ENCODE results near the gene ADPRM. TPM values are rescaled to one million over a fixed set of nuclear protein-coding genes. Genes with fewer than 3 reads are reported as not detected.
A peak's percentile ranks its signal among the peaks of the same experiment; 100 is the strongest.

The ADPRM gene
- total RNA-seq, 1 donor from 2014 or later = 3.3 TPM

- ATAC-seq (ENCODE audit: poor library complexity) = no peak
- DNase-seq = no peak
- intact Hi-C loops (cut with DNase I) = no loop called here
Observed at GRCh38 chr17:10733666-10734065, 36.3 kb downstream of the ADPRM start.

- DNase-seq (no peak), ATAC-seq (ENCODE audit: poor library complexity) (no peak)
- intact Hi-C loops (cut with DNase I) = no loop called here
Observed at GRCh38 chr17:10735251-10735650, 37.9 kb downstream of the ADPRM start.

GRCh38 chr17:10735821-10736220 lies 38.4 kb downstream of the ADPRM start:
- ATAC-seq (ENCODE audit: poor library complexity) = no peak
- intact Hi-C loops (cut with DNase I) = loop anchor here (2.0 kb wide), 1 partner anchor 109 kb away; no protein-coding TSS in a partner anchor
- no peak for DNase-seq

GRCh38 chr17:10737168-10737622 lies 39.8 kb downstream of the ADPRM start:
- intact Hi-C loops (cut with DNase I) = loop anchor here (2.0 kb wide), 1 partner anchor 108 kb away; no protein-coding TSS in a partner anchor
- ATAC-seq (ENCODE audit: poor library complexity) = peak; percentile 92
- DNase-seq = peak; percentile 59

- no peak for DNase-seq
- intact Hi-C loops (cut with DNase I) = loop anchor here (2.0 kb wide), 1 partner anchor 107 kb away; no protein-coding TSS in a partner anchor
- no peak for ATAC-seq (ENCODE audit: poor library complexity)
Observed at GRCh38 chr17:10737736-10738135, 40.3 kb downstream of the ADPRM start.

- ATAC-seq (ENCODE audit: poor library complexity) (peak; percentile 36), DNase-seq (no peak)
- intact Hi-C loops (cut with DNase I) = no loop called here
Observed at GRCh38 chr17:10738521-10739258, 41.3 kb downstream of the ADPRM start.

GRCh38 chr17:10739386-10739785 lies 42.0 kb downstream of the ADPRM start:
- intact Hi-C loops (cut with DNase I) = no loop called here
- no peak for ATAC-seq (ENCODE audit: poor library complexity)
- no peak for DNase-seq

GRCh38 chr17:10741416-10742135 lies 44.2 kb downstream of the ADPRM start:
- DNase-seq (no peak), ATAC-seq (ENCODE audit: poor library complexity) (no peak)
- intact Hi-C loops (cut with DNase I) = no loop called here

GRCh38 chr17:10742431-10742830 lies 45.0 kb downstream of the ADPRM start:
- ATAC-seq (ENCODE audit: poor library complexity) (no peak), DNase-seq (no peak)
- intact Hi-C loops (cut with DNase I) = no loop called here

GRCh38 chr17:10743316-10744009 lies 46.1 kb downstream of the ADPRM start:
- intact Hi-C loops (cut with DNase I) = no loop called here
- ATAC-seq (ENCODE audit: poor library complexity) = peak; percentile 82
- DNase-seq = no peak

- ATAC-seq (ENCODE audit: poor library complexity) (no peak), DNase-seq (no peak)
- intact Hi-C loops (cut with DNase I) = no loop called here
Observed at GRCh38 chr17:10744501-10745000, 47.2 kb downstream of the ADPRM start.

- no peak for ATAC-seq (ENCODE audit: poor library complexity)
- DNase-seq = no peak
- intact Hi-C loops (cut with DNase I) = no loop called here
Observed at GRCh38 chr17:10745231-10745630, 47.8 kb downstream of the ADPRM start.

- DNase-seq (no peak), ATAC-seq (ENCODE audit: poor library complexity) (no peak)
- intact Hi-C loops (cut with DNase I) = no loop called here
Observed at GRCh38 chr17:10748531-10749181, 51.3 kb downstream of the ADPRM start.

GRCh38 chr17:10750210-10750609 lies 52.8 kb downstream of the ADPRM start:
- ATAC-seq (ENCODE audit: poor library complexity) (no peak), DNase-seq (no peak)
- intact Hi-C loops (cut with DNase I) = no loop called here

GRCh38 chr17:10751563-10751962 lies 54.2 kb downstream of the ADPRM start:
- ATAC-seq (ENCODE audit: poor library complexity) = no peak
- intact Hi-C loops (cut with DNase I) = no loop called here
- no peak for DNase-seq

- no peak for DNase-seq
- intact Hi-C loops (cut with DNase I) = no loop called here
- no peak for ATAC-seq (ENCODE audit: poor library complexity)
Observed at GRCh38 chr17:10752696-10753095, 55.3 kb downstream of the ADPRM start.

GRCh38 chr17:10754109-10754508 lies 56.7 kb downstream of the ADPRM start:
- ATAC-seq (ENCODE audit: poor library complexity) = no peak
- no peak for DNase-seq
- intact Hi-C loops (cut with DNase I) = no loop called here

GRCh38 chr17:10754861-10755591 lies 57.6 kb downstream of the ADPRM start:
- ATAC-seq (ENCODE audit: poor library complexity) = no peak
- intact Hi-C loops (cut with DNase I) = no loop called here
- no peak for DNase-seq

Measured in Right ventricle myocardium superior (tissue), 1 donor.